HG03354 (cell line): Measurements from ENCODE around the gene ASXL1.
"Not testable (repeated sequence)": the region's sequence is repeated elsewhere in the genome, so short reads cannot be mapped to it uniquely, and the experiment has no call there.

Experiments used
- ATAC-seq: cut with Tn5 transposase; IDR thresholded peaks from one replicate; pipeline ENCODE4 v1.9.1; 2021; ENCODE audit warnings: mild to moderate bottlenecking; ENCODE audit not compliant: unreplicated experiment, poor library complexity, severe bottlenecking

ASXL1 gene

DNA sequence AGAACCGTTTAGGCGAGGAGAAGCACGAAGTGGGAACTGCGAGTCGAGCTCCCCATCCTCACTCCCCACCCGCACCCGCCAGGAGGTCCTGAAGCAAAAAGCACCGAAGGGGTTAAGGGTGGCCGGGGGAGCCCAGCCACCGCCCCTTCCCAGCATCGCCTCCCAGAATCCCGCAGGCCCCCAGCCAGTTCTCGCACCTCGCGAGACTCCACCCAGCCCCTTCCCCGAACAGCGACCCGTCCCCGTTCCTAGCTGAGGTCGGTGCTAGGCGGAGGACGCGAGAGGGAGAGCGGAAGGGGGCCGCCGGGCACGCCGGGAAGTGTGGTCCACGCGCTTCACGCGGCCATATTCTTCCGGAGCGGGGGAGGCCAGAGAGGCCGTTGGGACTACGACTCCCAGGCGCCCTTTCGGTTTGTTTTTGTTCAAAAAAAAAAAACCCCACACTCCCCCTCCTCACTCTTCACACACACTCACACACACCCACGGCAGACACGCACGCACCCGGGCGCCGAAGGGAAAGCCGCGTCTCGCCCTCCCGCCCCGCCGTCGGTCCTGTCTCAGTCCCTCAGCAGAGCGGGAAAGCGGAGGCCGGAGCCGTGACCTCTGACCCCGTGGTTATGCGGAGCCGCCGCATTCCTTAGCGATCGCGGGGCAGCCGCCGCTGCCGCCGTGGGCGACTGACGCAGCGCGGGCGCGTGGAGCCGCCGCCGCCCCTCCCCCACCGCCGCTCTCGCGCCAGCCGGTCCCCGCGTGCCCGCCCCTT is at the start of gene ASXL1:
Gene ASXL1 (plus strand): TSS at position 463 of the 763 bp plus-strand sequence. CDS start 445 bp downstream, outside the sequence.
- peak; percentile 80 for ATAC-seq

DNA sequence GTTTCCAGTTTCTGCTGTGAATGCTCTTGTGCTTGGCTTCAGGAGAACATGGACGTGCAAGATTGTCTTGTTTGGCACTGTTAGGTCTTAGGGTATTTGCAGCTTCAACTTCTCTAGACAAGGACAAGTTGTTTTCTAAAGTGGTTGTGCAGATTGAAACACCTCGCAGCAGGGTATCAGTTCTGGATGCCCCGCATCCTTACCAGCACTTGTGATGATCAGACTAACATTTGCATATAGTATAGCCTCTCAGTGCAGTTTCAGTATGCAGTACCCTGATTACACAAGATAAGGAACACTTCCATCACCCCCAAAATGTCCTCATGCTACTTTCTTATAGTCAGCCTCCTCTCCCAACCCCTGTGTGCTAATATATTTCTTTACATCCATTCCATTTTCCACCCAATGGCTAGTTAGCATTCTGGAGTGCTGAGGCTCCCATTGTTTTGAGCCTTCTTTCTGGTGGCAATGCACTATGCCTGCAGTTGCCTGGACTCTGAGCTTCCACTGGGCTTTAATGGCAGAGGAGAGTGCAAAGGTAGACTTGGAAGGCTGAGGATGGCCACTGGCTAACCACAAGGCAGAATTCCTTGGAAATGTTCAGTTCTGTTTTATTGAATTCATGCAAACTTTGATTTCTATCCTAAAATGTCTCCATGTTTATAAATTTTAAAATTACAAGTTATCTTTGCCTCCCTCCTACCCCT is 45.3 kb upstream of the ASXL1 start:
- ATAC-seq: no peak

DNA sequence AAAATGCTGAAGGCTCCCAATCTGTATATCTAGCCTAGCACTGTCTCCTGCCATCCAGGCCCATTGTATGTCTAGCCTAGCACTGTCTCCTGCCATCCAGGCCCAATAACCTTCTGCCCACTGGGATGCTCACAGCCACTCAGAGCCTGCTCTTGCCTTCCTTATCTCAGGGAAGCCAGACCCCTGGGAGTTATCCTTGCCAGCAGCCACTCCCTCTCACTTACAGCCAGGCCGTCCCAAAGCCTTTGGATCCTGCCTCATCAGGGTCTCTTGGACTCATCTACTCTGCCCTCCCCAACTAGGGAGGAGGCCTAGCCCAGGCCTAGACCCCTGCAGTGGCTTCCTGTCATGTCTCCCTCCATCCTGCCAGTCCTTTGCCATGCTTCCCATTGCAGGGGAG is 43.4 kb upstream of the ASXL1 start:
- no peak for ATAC-seq

DNA sequence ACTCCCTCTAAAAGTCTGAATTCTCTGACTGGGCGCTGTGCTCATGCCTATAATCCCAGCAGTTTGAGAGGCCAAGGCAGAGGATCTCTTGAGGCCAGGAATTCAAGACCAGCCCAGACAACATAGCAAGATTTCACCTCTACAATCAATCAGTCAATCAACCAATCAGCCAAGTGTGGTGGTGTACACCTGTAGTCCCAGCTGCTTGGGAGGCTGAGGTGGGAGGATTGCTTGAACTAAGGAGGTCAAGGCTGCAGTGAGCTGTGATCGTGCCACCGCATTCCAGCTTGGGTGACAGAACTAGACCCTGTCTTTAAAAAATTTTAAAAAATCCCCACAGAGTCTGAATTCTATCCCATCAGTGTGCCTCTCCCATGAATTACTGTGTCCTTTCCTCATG is 42.7 kb upstream of the ASXL1 start:
- no peak for ATAC-seq

DNA sequence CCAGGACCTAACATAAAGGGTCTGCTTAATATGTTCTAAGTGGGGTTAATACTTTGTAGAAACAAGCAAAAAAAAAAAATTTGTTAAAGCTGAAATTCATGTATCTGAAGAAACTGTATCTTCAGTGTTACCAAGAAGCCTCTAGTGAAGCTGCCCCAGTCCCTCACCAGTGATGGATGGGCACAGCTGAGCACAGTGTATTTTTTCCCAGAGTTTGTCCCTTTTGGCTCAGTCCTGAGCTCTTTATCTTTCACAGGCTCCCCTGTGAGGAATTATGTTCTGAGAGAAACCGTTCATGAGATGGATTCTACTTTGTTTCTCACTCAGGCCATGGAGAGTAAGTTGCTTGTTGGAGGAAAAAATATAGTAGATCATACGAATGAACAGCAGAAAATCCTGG is 42.2 kb upstream of the ASXL1 start:
- no peak for ATAC-seq

DNA sequence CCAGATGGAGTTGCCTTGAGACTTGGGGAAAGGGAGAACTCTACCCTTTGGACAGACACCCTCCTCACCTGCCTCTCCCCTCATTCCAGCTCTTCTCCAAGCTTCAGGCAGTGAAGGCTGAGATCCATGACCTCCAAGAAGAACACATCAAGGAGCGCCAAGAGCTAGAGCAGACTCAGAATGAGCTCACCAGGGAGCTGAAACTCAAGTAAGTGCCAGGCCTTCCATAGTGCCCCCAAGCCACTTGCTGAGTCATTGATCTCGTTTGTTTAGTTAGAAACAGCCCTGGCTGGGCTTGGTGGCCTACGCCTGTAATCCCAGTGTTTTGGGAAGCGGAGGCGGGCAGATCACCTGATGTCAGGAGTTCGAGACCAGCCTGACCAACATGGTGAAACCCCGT is 41.5 kb upstream of the ASXL1 start:
- ATAC-seq: no peak

DNA sequence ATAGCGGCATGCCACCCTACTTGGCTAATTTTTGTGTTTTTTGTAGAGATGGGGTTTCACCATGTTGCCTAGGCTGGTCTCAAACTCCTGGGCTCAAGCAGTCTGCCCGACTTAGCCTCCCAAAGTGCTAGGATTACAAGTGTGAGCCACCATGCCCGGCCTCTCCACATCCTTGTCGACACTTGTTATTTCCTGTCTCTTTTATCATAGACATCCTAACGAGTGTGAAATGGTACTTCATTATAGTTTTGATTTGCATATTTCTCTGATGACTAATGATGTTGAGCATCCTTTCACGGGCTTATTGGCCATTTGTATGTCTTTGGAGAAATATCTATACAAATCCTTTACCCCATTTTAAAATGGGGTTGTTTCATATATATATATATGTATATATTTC is 39.0 kb upstream of the ASXL1 start:
- no peak for ATAC-seq

DNA sequence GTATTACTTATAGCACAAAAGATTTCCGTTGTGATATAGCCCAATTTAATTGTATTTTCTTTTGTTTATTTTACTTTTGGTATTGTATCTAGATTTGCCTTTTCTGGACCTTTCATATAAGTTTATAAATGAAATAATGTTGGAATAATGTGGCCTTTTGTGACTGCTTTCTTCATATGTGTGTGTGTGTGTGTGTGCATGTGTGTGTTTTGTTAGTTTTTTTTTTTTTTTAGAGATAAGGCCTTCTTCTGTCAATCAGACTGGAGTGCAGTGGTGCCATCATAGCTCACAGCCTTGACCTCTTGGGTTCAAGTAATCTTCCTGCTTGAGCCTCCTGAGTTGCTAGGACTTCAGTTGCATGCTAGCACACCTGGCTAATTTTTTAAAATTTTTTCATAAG is 37.8 kb upstream of the ASXL1 start:
- ATAC-seq: no peak

DNA sequence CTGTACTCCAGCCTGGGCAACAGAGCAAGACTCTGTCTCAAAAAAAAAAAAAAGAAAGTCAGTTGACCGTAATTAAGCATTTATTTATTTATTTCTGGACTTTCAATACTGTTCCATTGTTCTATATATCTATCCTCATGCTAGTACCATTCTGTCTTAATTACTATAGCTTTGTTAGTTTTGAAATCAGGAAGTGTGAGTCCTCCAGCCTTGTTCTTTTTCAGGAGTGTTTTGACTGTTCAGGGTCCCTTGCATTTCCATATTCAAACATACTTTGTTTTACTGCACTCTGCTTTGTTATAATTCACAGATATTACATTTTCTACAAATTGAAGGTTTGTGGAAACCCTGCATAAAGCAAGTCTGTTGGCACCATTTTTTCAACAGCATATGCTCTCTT is 36.7 kb upstream of the ASXL1 start:
- ATAC-seq: no peak

DNA sequence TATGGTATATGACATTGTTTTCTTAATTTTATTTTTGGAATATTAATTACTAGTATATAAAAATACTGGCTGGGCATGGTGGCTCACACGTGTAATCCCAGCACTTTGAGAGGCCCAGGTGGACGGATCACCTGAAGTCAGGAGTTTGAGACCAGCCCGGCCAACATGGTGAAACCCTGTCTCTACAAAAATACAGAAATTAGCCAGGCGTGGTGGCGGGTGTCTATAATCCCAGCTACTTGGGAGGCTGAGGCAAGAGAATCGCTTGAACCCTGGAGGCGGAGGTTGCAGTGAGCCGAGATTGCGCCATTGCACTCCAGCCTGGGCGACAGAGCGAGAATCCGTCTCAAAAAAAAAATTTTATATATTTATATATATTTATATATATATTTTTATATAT is 35.9 kb upstream of the ASXL1 start:
- not testable (repeated sequence) for ATAC-seq

DNA sequence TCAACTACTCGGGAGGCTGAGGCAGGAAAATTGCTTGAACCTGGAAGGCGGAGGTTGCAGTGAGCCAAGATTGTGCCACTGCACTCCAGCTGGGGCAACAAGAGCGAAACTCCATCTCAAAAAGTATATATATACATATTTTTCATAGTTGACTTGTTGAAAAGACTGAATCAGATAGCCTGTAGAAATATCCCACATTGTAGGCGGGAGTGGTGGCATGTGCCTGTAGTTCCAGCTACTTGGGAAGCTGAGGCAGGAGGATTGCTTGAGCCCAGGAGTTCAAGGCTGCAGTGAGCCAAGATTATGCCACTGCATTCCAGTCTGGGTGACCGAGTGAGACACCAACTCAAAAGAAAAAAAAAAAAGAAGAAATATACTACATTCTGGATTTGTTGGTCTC is 34.4 kb upstream of the ASXL1 start:
- ATAC-seq: not testable (repeated sequence)

DNA sequence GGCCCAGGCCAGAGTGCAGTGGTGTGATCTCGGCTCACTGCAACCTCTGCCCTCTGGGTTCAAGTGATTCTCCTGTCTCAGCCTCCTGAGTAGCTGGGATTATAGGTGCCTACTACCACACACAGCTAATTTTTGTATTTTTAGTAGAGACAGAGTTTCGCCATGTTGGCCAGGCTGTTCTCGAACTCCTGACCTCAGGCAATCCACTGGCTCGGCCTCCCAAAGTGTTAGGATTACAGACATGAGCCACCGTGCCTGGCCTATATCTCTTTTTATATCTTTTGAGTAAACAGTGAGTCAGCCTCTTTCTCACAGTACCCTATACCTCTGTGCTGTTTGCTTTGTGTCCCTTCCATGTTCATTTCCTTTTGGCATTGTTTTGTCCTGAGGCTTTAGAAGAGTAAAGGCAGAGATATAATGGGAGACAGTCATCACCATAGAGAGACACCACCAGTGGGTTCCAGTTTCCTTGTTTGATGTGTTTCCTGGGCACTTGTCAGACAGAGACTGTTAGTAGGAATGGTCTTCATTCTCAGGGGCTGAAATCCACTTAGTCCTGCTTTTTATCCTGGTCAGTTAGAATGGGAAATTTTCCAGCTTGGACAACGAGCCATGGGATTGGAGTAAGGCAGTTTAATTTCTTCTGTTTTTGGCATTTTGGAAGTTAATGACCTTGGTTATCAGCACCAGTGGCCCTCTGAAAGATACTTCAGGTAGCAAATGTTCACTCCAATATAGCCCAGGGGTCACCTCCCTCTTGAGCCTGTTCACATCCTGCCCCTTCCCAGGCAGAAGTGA is 32.2 kb upstream of the ASXL1 start:
- ATAC-seq: no peak

DNA sequence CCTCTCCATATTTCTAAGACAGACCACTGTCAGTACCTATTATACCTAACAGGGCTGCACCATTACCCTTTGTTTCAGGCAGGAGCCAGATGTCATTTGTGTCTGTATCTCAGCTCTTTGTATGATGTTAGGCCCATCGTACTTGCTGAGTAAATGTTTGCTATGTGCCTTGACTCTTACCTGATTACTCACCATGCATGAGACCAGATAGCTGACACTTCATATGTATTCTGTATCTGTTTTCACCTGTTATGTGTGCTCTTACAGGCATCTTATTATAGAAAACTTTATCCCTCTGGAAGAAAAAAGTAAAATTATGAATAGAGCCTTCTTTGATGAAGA is 31.7 kb upstream of the ASXL1 start:
- no peak for ATAC-seq

DNA sequence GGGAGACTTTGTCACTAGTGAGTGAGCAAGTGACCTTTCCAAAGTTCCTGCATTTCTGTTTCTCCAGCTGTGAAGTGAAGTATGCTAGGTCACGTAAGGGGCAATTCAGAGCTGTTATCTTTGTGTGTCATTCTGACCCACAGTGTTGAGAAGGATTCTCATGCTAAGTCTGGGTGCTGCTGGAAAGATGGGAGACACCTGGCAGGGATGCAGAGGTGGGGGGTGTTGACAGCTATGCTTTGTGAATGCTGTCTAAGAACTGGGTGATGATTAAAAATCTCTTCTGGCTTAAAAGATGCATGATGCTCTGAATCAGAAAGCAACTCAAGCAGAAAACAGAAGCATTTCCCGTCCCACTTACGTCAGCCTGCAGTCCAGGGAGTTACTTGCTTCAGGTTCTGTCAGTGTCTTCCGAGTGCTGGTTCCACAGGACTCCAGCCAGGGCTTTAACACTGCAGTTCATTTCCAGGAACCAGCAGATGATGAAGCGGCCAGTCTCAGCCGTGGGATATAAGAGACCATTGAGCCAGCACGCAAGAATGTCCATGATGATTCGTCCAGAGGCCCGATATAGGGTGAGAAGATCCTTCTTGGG is 30.9 kb upstream of the ASXL1 start:
- ATAC-seq: no peak

DNA sequence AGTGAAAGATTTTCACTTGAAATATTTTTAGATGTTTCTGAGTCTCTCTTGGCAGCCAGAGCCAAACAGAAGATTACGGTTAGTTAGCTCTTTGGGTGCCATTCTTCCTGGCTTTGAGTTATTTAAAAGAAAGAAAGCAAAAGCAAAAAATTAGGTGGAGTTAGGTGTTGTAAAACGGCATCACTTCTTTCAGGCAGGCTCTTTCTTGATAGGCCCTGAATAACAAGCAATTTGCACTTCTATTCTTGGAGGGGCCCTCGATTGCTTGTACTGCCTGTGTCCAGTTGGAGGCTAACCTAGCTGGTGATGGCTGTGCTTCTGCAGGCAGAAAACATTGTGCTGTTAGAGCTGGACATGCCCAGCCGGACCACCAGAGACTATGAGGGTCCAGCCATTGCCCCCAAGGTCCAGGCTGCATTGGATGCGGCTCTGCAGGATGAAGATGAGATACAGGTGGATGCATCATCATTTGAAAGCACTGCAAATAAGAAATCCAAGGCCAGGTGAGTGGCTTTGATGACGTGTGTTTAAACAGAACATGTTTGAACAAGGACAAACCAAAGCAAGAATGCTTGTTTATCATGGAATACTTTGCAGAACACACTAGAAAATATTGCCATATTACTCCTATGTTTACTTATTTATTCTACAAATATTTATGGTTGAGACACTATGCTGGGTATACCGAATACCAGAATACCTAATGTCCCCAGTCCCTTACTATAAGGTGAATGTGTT is 28.1 kb upstream of the ASXL1 start:
- ATAC-seq: no peak

DNA sequence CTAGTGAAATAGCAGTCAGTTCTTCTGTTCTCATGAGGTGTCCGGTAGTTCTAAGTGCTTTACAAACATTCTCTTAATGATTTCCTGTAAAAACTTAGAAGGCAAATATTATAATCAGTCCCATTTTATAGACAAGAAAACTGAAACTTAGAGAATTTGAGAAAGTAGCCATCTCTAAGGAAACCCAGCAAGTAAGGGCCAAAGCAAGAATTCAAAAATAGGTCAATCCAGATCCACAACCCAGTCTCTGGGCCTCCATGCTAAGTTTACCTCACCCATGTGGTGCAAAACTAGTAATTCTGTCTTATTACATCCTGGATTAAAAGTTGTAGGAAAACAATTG is 27.6 kb upstream of the ASXL1 start:
- ATAC-seq: no peak

DNA sequence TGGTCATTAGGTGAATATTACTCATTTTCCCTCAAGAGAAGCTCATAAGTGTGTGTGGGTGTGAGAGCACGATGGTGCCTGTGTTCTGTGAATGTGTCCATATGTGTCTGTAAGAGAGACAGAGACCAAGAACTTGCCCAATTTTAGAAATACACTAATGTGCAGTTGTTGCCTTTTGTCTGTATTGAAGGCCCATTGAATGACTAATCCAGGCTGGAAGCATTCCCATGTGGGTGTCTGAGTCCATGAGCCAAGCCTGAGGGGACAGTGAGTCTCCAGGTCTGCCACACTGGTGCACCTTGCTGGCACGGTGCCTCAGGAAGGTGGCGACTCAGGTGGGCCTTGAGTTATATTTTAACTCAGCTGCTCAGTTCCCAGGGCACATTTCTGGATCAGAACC is 25.5 kb upstream of the ASXL1 start:
- no peak for ATAC-seq

DNA sequence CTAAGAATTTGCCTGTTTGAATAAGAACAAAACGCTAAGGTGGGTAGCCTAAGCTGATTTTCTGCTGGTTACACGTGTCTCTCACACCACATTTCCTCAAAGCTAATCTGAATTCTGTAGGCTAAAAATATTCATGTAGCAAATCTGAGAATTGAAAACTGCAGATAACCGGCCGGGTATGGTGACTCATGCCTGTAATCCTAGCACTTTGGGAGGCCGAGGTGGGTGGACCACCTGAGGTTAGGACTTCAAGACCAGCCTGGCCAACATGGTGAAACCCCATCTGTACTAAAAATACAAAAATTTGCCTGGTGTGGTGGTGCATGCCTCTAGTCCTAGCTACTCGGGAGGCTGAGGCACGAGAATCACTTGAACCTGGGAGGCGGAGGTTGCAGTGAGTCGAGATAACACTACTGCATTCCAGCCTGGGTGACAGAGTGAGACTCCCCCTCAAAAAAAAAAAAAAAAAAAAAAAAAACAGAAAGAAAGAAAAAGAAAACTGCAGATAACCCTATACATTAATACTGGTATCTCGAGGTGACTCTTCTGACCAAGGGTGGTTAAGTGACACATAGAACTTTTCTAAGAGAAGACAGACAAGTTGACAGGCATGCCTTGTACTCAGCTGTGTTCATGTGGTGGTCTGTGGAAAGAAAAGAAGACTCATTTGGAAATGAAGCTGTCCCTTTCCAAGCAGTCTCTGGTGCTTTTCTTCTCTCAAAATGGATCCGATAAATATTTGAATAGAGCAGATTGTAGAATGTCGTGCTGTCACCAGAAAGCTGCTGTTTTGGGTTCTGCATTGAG is 24.7 kb upstream of the ASXL1 start:
- peak; percentile 63 for ATAC-seq
